Measurements from ENCODE around the gene SKAP2.

GRCh38 chr7:26698806-26699205, 165.6 kb downstream of the SKAP2 start:
- TF ChIP-seq POLR2A (IDR thresholded peaks at IDR 0.05; ENCODE audit: low read depth, low read length) (no peak), MYC (IDR thresholded peaks at IDR 0.05; ENCODE audit: low read depth, low read length) (no peak), MAX (IDR thresholded peaks at IDR 0.05; ENCODE audit: insufficient read depth, insufficient read length) (no peak), EZH2 (IDR thresholded peaks at IDR 0.05; ENCODE audit: borderline replicate concordance, low read depth, low read length, severe bottlenecking) (no peak), POLR2AphosphoS5 (IDR thresholded peaks at IDR 0.05; ENCODE audit: insufficient read depth, low read depth, low read length) (no peak), JUN (IDR thresholded peaks at IDR 0.05; ENCODE audit: borderline replicate concordance, insufficient read depth, insufficient read length, low read depth) (no peak), GATA2 (IDR thresholded peaks at IDR 0.05; ENCODE audit: insufficient read depth, insufficient read length, low read depth, low read length) (no peak)
- TF ChIP-seq, protein P1, sequence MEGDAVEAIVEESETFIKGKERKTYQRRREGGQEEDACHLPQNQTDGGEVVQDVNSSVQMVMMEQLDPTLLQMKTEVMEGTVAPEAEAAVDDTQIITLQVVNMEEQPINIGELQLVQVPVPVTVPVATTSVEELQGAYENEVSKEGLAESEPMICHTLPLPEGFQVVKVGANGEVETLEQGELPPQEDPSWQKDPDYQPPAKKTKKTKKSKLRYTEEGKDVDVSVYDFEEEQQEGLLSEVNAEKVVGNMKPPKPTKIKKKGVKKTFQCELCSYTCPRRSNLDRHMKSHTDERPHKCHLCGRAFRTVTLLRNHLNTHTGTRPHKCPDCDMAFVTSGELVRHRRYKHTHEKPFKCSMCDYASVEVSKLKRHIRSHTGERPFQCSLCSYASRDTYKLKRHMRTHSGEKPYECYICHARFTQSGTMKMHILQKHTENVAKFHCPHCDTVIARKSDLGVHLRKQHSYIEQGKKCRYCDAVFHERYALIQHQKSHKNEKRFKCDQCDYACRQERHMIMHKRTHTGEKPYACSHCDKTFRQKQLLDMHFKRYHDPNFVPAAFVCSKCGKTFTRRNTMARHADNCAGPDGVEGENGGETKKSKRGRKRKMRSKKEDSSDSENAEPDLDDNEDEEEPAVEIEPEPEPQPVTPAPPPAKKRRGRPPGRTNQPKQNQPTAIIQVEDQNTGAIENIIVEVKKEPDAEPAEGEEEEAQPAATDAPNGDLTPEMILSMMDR (IDR thresholded peaks at IDR 0.05; ENCODE audit: extremely low read depth in 1 of 2, insufficient read depth in 1 of 2, low read depth in 1 of 2, low read length in 2 of 2) = no peak
